Mucosa of descending colon (tissue), 3 donors: ENCODE results near the gene HAGH. TPM values are rescaled to one million over a fixed set of nuclear protein-coding genes. Genes with fewer than 3 reads are reported as not detected.

Experiments
- ATAC-seq: fragments of 200-7000 bp; cut with Tn5 transposase; one replicate; pipeline ENCODE4 v1.9.1; 2020; ENCODE audit warnings: mild to moderate bottlenecking, moderate library complexity
- DNase-seq, 3 donors: peaks; one replicate each; pipeline ENCODE4 v3.0.0-alpha.2; 2020
- H3K36me3 ChIP-seq: fragments of 200-600 bp; one replicate; pipeline ENCODE4 v1.8.0; 2021; ENCODE audit warnings: low read depth, mild to moderate bottlenecking
- H3K4me1 ChIP-seq: fragments of 200-600 bp; one replicate; pipeline ENCODE4 v1.8.0; 2021; ENCODE audit warnings: low read depth, mild to moderate bottlenecking
- H3K4me3 ChIP-seq: fragments of 200-600 bp; one replicate; pipeline ENCODE4 v1.8.0; 2021; ENCODE audit warnings: mild to moderate bottlenecking
- H3K9me3 ChIP-seq: fragments of 200-600 bp; one replicate; pipeline ENCODE4 v1.8.0; 2021; ENCODE audit warnings: mild to moderate bottlenecking
- intact Hi-C, 2 donors: fragments of 100-400 bp; cut with DNase I in 1 of 2; cut with micrococcal nuclease in 1 of 2; formaldehyde crosslinking; loops; one replicate each; pipeline versions ENCODE4 v1.11.0 to v1.11.1; 2022; cut with DNase I, micrococcal nuclease
- total RNA-seq, 3 donors: library from RNA; stranded (reverse); fragmentation: NEBNext Ultra II Directional in 2 of 3; extraction: Animal tissue kit (Norgen Biotek cat#: 25700) in 2 of 3; gene quantifications; one replicate each; pipeline versions ENCODE4 v1.2.1 to v1.2.4, GENCODE V29; 2021 to 2023
- TF ChIP-seq, protein P1 (sequence below): fragments of 200-600 bp; IDR thresholded peaks from one replicate; pipeline ENCODE4 v1.8.0; 2022; ENCODE audit warnings: antibody characterized with exemption, mild to moderate bottlenecking
- donor health status: DM: no; HTN: no; CAD: no; lungs with moderate emphysema.
- donor health status: DM: no; HTN: no; CAD: no.
- donor health status: DM: no; HTN: yes; CAD: no.

Gene HAGH
- total RNA-seq, 3 donors from 2014 or later: 63.4 to 94.8 (median 68.0) TPM

DNA sequence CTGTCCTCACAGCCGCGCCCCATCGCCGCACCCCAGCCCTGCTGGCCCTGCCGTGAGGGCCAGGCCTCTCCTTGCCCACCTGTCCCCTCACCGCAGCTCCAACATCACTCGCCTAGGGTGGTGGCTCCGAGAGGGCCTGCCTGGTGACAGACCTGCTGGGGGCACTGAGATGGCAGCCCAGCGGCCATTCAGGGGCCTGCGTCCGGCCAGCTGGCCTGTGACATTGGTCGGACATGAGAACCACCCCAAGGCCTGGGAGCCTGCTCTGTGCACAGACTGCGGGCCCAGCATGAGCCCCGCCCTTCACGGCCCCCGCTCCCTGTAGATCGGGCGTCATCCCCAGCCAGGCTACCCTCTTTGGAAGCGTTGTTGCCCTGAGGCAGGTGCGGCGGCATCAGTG, 67.1 kb downstream of the HAGH start:
- DNase-seq (peak in 1 of 3 donors; percentile 32), ATAC-seq (no peak)
- intact Hi-C loops: no loop called here
- Histone ChIP-seq H3K36me3 (no peaks in the 10 kb centered on the region), H3K9me3 (no peaks in the 10 kb centered on the region), H3K4me3 (no peak overlapping the region), H3K4me1 (peaks cover 20% of the 10 kb centered on the region)
- TF ChIP-seq, protein P1, sequence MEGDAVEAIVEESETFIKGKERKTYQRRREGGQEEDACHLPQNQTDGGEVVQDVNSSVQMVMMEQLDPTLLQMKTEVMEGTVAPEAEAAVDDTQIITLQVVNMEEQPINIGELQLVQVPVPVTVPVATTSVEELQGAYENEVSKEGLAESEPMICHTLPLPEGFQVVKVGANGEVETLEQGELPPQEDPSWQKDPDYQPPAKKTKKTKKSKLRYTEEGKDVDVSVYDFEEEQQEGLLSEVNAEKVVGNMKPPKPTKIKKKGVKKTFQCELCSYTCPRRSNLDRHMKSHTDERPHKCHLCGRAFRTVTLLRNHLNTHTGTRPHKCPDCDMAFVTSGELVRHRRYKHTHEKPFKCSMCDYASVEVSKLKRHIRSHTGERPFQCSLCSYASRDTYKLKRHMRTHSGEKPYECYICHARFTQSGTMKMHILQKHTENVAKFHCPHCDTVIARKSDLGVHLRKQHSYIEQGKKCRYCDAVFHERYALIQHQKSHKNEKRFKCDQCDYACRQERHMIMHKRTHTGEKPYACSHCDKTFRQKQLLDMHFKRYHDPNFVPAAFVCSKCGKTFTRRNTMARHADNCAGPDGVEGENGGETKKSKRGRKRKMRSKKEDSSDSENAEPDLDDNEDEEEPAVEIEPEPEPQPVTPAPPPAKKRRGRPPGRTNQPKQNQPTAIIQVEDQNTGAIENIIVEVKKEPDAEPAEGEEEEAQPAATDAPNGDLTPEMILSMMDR: no peak

DNA sequence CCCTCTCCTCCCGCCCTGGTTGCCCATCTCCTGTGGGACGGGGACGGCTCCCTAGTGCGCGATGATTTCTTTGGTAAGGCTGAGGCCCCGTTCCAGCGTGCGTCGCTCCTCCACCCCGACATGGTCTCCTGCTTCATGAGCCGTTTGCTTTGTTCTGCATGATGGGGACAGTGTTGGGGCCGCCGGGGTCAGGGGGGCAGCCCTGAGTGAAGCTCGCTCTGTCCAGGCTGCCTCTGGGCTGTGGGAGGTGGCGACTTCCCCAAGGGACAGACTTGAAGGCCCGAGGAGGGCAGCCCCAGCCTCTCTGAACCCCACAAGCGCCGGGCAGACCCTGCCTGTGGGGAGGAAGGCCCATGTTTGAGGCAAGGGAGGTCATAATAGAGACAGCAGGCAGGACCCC, 67.7 kb downstream of the HAGH start:
- TF ChIP-seq, protein P1: no peak
- DNase-seq (peak in 1 of 3 donors; percentile 27), ATAC-seq (no peak)
- intact Hi-C loops: no loop called here
- Histone ChIP-seq H3K4me3 (no peak overlapping the region), H3K36me3 (no peaks in the 10 kb centered on the region), H3K9me3 (no peaks in the 10 kb centered on the region), H3K4me1 (peaks cover 20% of the 10 kb centered on the region)

DNA sequence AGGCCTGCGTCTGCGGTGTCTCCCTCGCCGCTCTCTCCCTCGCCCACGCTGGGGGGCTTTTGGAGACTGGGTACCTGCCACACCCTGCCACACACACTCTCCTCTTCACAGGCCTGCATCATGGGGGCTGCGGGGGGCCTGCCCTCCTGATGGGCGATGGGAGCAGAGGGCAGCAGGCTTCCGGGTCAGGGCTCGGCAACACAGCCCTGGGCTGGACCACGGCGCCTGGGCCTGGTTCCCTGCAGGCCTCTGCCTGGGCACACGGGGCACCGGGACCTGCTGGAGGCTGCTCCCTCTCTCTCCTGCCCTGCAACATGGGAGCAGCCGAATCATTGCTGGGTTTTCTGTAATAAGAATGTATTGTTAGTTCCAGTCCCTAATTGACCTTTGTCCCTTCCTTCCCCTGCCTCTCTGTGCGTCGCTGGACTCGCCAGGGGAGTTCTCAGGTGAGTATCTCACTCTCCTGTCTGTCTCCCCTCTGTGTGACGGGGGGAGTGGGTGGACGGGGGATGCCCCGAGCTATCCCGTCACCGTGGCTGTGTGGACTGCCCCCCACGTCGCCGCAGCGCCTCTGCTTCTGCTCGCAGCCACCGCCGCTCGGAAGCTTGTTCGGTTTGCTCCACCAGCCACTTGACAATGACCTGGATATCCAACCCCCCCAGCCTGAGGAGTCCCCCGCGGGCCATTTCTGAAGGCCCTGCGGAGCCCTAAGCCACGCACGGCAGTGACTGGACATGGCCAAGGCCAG, 68.7 kb downstream of the HAGH start:
- intact Hi-C loops: no loop called here
- TF ChIP-seq, protein P1: no peak
- Histone ChIP-seq H3K4me3 (no peak overlapping the region), H3K4me1 (peaks cover 20% of the 10 kb centered on the region), H3K36me3 (no peaks in the 10 kb centered on the region), H3K9me3 (no peaks in the 10 kb centered on the region)
- ATAC-seq (peak; percentile 84), DNase-seq (peak in 2 of 3 donors; percentile 61 to 63)

Other genes with a start within 250 kb of the HAGH start
- 10 to 100 TPM; 16.6 to 22.7 (median 17.1) TPM for gene IFT140, start 214.8 kb downstream of the HAGH start, total RNA-seq
- 10 to 100 TPM; 15.7 to 27.4 (median 20.6) TPM for gene CRAMP1, start 214.5 kb downstream of the HAGH start, total RNA-seq
- 10 to 100 TPM; 44.0 to 58.5 (median 57.3) TPM for gene JPT2, start 148.5 kb downstream of the HAGH start, total RNA-seq
- 10 to 100 TPM; 76.2 to 82.5 (median 79.4) TPM for gene MAPK8IP3, start 120.6 kb downstream of the HAGH start, total RNA-seq
- 10 to 100 TPM; 49.1 to 66.0 (median 56.0) TPM for gene NME3, start 55.3 kb downstream of the HAGH start, total RNA-seq
- gene EME2, start 54.0 kb downstream of the HAGH start, total RNA-seq: 10 to 100 TPM; 18.4 to 43.1 (median 24.7) TPM
- gene MRPS34, start 53.7 kb downstream of the HAGH start, total RNA-seq: 100 to 1,000 TPM in 1 of 3 donors, 10 to 100 TPM in 2; 89.1 to 107 (median 91.0) TPM
- 10 to 100 TPM; 39.7 to 56.5 (median 52.2) TPM for gene SPSB3, start 44.3 kb downstream of the HAGH start, total RNA-seq
- gene NUBP2, start 43.9 kb downstream of the HAGH start, total RNA-seq: 10 to 100 TPM; 32.1 to 43.1 (median 39.3) TPM
- gene IGFALS, start 33.1 kb downstream of the HAGH start, total RNA-seq: 1 to 10 TPM in 2 of 3 donors, under 1 TPM in 1; 0.51 to 1.9 (median 1.8) TPM
- gene FAHD1, start 381 bp upstream of the HAGH start, total RNA-seq: 10 to 100 TPM; 31.4 to 59.6 (median 54.6) TPM
- gene MEIOB, start 45.3 kb upstream of the HAGH start, total RNA-seq: not detected
- 1 to 10 TPM; 2.5 to 3.1 (median 2.6) TPM for gene HS3ST6, start 91.6 kb upstream of the HAGH start, total RNA-seq
- 10 to 100 TPM; 34.8 to 46.3 (median 40.5) TPM for gene MSRB1, start 116.4 kb upstream of the HAGH start, total RNA-seq
- gene RPL3L, start 127.9 kb upstream of the HAGH start, total RNA-seq: not detected
- 100 to 1,000 TPM; 204 to 212 (median 210) TPM for gene NDUFB10, start 132.7 kb upstream of the HAGH start, total RNA-seq
- 1,000 to 10,000 TPM; 1,284 to 2,138 (median 1,849) TPM for gene RPS2, start 138.0 kb upstream of the HAGH start, total RNA-seq
- gene RNF151, start 140.0 kb upstream of the HAGH start, total RNA-seq: not detected
- gene TBL3, start 145.2 kb upstream of the HAGH start, total RNA-seq: 10 to 100 TPM; 21.6 to 25.5 (median 24.0) TPM
- gene NOXO1, start 154.6 kb upstream of the HAGH start, total RNA-seq: 10 to 100 TPM; 12.2 to 39.9 (median 27.1) TPM
- gene GFER, start 157.4 kb upstream of the HAGH start, total RNA-seq: 10 to 100 TPM; 42.1 to 75.5 (median 68.8) TPM
- gene SYNGR3, start 163.1 kb upstream of the HAGH start, total RNA-seq: 1 to 10 TPM; 1.3 to 7.9 (median 1.5) TPM
- 10 to 100 TPM; 41.9 to 45.4 (median 42.4) TPM for gene ZNF598, start 183.0 kb upstream of the HAGH start, total RNA-seq
- gene NPW, start 193.0 kb upstream of the HAGH start, total RNA-seq: 1 to 10 TPM in 1 of 3 donors, under 1 TPM in 2; 0.32 to 2.1 (median 0.60) TPM
- 10 to 100 TPM; 54.5 to 65.4 (median 60.0) TPM for gene NHERF2, start 200.1 kb upstream of the HAGH start, total RNA-seq
- 10 to 100 TPM; 23.5 to 28.2 (median 24.5) TPM for gene NTHL1, start 221.0 kb upstream of the HAGH start, total RNA-seq
- gene TSC2, start 221.2 kb upstream of the HAGH start, total RNA-seq: 100 to 1,000 TPM; 140 to 161 (median 150) TPM